ENCODE results near the gene LRP11.
"Not testable (repeated sequence)": the region's sequence is repeated elsewhere in the genome, so short reads cannot be mapped to it uniquely, and the experiment has no call there.

Gene LRP11

DNA sequence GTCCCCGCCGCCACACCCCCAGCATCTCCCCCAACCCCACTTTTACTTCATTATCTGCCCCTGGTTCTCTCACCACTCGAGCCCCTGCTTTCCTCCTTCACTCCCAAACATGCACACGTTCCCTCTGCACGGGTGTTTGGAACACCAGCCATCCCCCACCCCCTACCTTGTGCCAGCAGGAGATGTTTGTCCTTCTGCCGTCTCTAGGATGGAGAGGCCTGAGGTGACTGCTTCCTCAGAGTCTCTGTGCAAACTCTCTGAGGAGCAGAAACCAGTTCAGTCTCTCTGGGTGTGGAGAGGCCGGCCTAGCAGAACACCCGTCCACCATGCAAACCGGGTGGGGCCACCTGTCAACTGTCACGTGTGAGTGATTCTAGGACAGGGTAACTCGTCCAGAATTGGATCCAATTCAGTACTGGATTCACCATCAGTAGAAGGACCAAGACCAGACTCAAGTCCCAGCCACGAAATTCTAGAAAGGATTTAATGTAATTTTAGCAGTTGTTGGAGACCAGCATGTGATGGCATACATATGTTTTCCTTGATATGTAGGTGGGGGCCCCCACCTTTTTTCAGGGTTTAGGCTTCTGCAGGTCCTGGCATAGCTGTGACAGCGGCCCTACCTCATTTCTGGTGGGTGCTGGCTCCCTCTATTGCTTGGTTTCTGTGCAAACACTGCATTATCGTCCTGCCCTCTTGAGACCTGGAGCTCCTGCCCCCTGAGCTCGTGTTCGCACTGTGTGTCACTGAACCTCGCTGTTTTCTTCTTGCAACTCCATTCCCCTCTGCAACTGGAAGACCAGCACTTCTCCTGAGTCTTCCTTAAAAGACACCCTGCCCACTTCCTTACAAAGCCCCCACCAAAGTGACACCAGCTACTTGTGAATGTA, 33.9 kb upstream of the LRP11 start, which contains the start of gene RAET1E:
Gene RAET1E (minus strand): TSS at position 259 of the 890 bp plus-strand sequence. CDS start 7,212 bp downstream, outside the sequence.
- DNase-seq: no peak

DNA sequence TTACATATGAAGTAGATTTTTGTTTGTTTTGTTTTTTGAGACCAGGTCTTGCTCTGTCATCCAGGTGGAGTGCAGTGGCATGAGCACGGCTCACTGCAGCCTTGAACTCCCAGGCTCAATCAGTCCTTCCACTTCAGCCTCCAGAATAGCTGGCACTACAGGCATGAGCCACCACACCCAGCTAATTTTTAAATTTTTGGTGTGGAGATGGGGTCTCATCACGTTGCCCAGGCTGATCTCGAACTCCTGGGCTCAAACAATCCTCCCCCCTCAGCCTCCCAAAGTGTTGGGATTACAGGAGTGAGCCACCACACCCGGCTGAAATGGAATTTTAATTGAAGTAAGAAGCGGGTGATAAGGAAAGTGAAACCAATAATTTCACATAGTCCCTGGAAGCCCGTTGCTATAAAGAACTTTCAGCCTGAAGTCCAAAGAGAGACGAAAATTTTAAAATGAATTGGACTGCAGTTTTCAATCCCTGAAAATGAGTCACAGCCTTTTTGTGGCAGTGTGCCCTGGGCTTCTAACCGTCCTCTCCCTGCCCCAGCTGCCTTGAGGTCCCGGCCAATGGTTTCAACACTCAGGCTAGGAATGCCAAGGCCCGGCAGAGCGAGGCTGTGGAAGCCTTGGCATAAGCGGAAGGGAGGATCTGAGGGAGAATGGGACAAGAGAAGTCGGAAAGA, 33.0 kb upstream of the LRP11 start:
- DNase-seq: no peak

GRCh38 chr6:149896491-149896890, 32.3 kb upstream of the LRP11 start:
- no peak for DNase-seq

- DNase-seq: peak; percentile 33
These were observed 31.7 kb upstream of the LRP11 start for GRCh38 chr6:149895833-149896271.

GRCh38 chr6:149895048-149895590, 31.0 kb upstream of the LRP11 start:
- DNase-seq: no peak

GRCh38 chr6:149891864-149892263, 27.7 kb upstream of the LRP11 start:
- DNase-seq: not testable (repeated sequence)

DNA sequence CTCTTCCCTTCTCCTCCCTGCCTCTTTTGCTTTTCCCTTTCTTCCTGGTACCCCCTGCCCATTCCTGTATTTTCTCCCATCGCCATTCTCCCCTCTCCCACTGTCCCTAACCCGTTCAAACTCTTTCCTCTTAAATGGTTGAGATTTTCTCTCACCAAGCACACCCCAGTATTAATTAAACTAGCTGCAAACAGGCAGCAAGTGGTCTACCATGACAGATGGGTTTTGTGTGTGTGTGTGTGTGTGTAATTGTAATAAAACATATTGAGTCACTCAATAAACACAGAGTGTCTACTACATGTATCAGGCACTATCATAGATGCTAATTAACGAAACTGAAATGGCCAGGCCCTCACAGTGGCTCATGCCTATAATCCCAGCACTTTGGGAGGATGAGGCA, 27.1 kb upstream of the LRP11 start:
- no peak for DNase-seq

GRCh38 chr6:149890629-149891045, 26.5 kb upstream of the LRP11 start:
- no peak for DNase-seq

DNA sequence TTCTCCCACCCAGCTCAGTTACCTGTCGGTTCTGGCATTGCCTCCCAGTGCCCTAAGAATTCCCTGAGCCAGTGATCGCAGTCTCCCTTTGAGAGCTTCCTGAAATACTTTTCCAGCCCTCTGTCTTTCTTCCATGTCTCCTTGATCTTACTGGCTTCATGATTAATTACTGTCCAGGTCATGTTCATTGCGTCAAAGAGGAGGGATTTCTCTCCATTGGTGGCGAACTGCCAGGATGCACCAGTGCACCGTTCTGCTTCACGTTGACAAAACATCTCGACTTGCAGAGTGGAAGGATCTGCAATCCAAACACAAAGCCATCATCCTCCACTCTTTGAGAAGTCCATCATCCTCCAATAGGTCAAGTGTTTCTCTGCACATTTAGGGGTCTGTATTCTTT, 25.2 kb upstream of the LRP11 start:
- DNase-seq: no peak

DNA sequence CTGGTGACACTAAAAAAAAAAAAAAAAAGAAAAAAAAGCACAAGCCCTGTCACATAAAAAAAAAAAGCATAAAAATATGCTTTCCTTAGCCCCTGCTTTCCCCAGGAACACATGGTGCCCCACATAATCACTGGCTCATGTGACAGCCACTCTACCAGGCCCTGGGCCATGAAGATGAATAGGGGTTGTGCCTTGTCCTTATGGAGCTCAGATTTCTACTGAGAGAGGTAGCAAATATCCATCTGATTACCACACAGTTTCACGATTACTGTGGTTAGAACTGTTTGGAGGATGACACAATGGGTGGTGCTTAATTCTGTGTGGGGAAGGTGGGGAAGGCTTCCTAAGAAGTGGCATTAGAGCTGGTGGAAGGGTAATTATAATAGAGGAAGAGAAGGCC, 24.5 kb upstream of the LRP11 start:
- DNase-seq: no peak

DNA sequence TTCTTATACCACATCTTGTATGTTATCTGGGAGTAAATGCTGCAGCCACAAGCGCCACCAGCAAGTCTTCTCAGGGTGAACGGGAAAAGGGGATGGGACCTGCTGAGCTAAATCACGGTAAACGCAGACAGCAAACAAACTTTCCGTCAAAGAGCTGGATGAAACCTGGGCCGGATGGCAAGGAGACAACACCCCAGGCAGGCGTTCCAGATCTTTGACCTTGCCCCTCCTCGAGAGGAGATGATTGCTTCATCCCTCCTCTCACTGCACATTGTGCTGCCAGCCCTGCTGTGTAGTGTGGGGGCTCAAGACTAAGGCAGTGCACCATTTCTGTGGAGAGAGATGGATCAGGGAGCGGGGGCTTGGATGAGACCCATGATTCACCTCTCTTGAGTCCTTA, 23.9 kb upstream of the LRP11 start:
- no peak for DNase-seq

- no peak for DNase-seq
These were observed 23.2 kb upstream of the LRP11 start for GRCh38 chr6:149887343-149887742.

- DNase-seq: no peak
These were observed 21.7 kb upstream of the LRP11 start for GRCh38 chr6:149885888-149886287.

DNA sequence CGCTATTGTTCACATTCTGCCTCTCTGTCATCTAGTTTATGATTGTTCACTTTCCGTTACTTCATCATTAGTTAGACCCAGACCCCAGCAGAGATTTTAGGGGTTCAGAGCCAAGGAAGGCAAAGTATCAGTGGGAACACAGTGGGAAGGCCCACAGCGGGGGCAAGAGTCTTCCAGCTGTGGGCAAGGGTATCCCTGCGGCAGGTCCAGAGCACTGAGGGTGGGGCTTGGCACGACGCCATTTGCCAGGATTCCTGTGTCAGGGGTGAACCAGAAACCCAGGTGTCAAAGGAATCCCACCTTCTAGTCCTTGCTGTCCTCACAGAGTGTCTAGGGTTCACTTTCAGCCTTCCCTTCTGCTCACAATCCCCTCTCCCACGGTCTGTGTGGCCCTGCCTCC, 20.5 kb upstream of the LRP11 start:
- DNase-seq: no peak

GRCh38 chr6:149884215-149884614, 20.1 kb upstream of the LRP11 start:
- DNase-seq: no peak

DNA sequence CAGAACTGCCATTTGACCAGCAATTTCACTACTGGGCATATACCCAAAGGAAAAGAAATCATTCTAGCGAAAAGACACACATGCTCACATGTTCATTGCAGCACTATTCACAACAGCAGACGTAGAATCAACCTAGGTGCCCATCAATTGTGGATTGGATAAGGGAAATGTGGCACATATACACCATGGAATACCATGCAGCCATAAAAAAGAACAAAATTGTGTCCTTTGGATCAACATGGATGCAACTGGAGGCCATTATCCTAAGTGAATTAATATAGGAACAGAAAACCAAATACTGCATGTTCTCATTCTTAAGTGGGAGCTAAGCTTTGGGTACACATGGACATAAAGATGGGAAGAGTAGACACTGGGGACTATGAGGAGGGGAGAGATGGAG, 17.7 kb upstream of the LRP11 start:
- DNase-seq: no peak

GRCh38 chr6:149881066-149881766, 17.1 kb upstream of the LRP11 start:
- DNase-seq: no peak

GRCh38 chr6:149877659-149878058, 13.5 kb upstream of the LRP11 start:
- DNase-seq: no peak

- DNase-seq: no peak
These were observed 12.2 kb upstream of the LRP11 start for GRCh38 chr6:149876241-149876933.

DNA sequence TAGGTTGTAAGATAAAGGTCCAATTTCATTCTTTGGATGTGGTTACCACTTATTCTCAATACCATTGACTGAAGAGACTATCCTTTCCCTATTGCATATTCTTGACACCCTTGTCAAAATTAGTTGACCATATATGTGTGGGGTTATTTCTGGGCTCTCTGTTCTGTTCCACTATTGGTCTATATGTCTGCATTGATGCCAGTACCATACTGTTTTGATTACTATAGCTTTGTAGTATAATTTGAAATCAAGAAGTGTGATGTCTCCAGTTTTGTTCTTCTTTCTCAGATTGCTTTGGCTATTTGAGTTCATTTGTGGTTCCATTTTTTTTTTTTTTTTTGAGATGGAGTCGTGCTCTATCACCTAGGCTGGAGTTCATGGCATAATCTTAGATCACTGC, 8.1 kb upstream of the LRP11 start:
- no peak for DNase-seq

GRCh38 chr6:149871182-149871581, 7.0 kb upstream of the LRP11 start:
- no peak for DNase-seq

GRCh38 chr6:149869275-149869892, 5.2 kb upstream of the LRP11 start:
- no peak for DNase-seq
